Activated gamma-delta T cell treated with Interleukin-2 at 50 U/mL for 16 hours (primary cell): ENCODE measurements around the gene CD276.
"Not testable (repeated sequence)": the region's sequence is repeated elsewhere in the genome, so short reads cannot be mapped to it uniquely, and the experiment has no call there.

ENCODE experiments used
- DNase-seq: peaks from one replicate; pipeline ENCODE4 v3.0.0-alpha.2; 2020

Gene CD276

GRCh38 chr15:73683777-73684580 lies at the start of gene CD276:
Gene CD276 (plus strand): TSS chr15:73684383. CDS start chr15:73699640, 15,257 bp downstream.
- DNase-seq: no peak

GRCh38 chr15:73637527-73637926 lies 46.7 kb upstream of the CD276 start:
- no peak for DNase-seq

GRCh38 chr15:73639464-73639863 lies 44.7 kb upstream of the CD276 start:
- DNase-seq: not testable (repeated sequence)

GRCh38 chr15:73647259-73648013 lies 36.7 kb upstream of the CD276 start:
- DNase-seq: no peak

- DNase-seq: no peak
These were observed 36.2 kb upstream of the CD276 start for GRCh38 chr15:73648014-73648295.

GRCh38 chr15:73650416-73651126 lies 33.6 kb upstream of the CD276 start:
- no peak for DNase-seq

GRCh38 chr15:73654659-73655058 lies 29.5 kb upstream of the CD276 start:
- no peak for DNase-seq

- DNase-seq: no peak
These were observed 28.5 kb upstream of the CD276 start for GRCh38 chr15:73655724-73656123.

- no peak for DNase-seq
These were observed 25.5 kb upstream of the CD276 start for GRCh38 chr15:73658645-73659044.

GRCh38 chr15:73660455-73660854 lies 23.7 kb upstream of the CD276 start:
- no peak for DNase-seq

- no peak for DNase-seq
These were observed 9.6 kb upstream of the CD276 start for GRCh38 chr15:73674587-73674986.

- DNase-seq: peak; percentile 50
These were observed 7.0 kb upstream of the CD276 start for GRCh38 chr15:73677146-73677607.

- no peak for DNase-seq
These were observed 6.5 kb upstream of the CD276 start for GRCh38 chr15:73677733-73678132.

- DNase-seq: no peak
These were observed 5.7 kb upstream of the CD276 start for GRCh38 chr15:73678498-73678897.

GRCh38 chr15:73679180-73679579 lies 5.0 kb upstream of the CD276 start:
- DNase-seq: no peak

GRCh38 chr15:73679964-73680363 lies 4.2 kb upstream of the CD276 start:
- no peak for DNase-seq

- DNase-seq: no peak
These were observed 3.6 kb upstream of the CD276 start for GRCh38 chr15:73680549-73680948.

GRCh38 chr15:73681063-73681462 lies 3.1 kb upstream of the CD276 start:
- no peak for DNase-seq

GRCh38 chr15:73681856-73682599 lies 2.2 kb upstream of the CD276 start:
- DNase-seq: no peak

GRCh38 chr15:73682600-73683090 lies 1.5 kb upstream of the CD276 start:
- no peak for DNase-seq

- DNase-seq: no peak
These were observed 866 bp upstream of the CD276 start for GRCh38 chr15:73683257-73683776.
